GM21825 (cell line): ENCODE measurements around the gene RPH3AL.
"Not testable (repeated sequence)": the region's sequence is repeated elsewhere in the genome, so short reads cannot be mapped to it uniquely, and the experiment has no call there.

Experiments
- ATAC-seq: cut with Tn5 transposase; IDR thresholded peaks from one replicate; pipeline ENCODE4 v1.9.1; 2021; ENCODE audit warnings: mild to moderate bottlenecking, moderate library complexity; ENCODE audit not compliant: unreplicated experiment

RPH3AL gene

GRCh38 chr17:183021-183420 lies 169.6 kb downstream of the RPH3AL start:
- ATAC-seq, result no peak

DNA sequence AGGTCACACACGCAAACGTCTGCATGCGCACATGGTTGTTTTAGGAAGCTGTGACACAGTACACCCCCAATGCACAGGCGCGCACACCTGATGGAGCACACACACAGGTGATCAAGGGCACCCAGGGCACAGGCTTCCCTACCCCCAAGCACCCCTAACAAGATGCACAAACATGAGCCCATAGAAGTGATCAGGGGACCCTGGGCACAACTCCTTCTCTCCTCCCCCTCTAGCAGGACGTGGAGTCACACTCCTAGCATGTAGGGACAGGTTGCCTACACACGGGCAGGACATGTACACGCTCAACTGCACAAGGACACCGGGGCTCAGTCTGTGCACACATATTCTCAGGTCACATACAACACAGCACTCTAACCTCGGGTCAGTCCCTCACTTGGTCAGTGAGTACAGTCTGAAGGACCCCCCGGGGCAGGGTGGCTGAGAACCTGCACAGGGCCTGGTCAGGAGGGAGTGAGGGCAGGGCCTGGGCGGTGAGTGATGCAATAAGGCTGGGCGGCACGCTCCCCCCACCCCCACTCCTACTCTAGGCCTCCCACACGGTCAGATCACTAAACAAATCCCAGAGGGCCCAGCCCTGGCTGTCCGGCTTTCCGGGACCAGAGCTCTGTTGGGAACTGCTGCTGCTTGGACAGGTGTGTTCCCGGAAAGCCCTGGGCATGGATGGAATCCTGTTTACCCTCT lies 170.4 kb downstream of the RPH3AL start:
- no peak for ATAC-seq

DNA sequence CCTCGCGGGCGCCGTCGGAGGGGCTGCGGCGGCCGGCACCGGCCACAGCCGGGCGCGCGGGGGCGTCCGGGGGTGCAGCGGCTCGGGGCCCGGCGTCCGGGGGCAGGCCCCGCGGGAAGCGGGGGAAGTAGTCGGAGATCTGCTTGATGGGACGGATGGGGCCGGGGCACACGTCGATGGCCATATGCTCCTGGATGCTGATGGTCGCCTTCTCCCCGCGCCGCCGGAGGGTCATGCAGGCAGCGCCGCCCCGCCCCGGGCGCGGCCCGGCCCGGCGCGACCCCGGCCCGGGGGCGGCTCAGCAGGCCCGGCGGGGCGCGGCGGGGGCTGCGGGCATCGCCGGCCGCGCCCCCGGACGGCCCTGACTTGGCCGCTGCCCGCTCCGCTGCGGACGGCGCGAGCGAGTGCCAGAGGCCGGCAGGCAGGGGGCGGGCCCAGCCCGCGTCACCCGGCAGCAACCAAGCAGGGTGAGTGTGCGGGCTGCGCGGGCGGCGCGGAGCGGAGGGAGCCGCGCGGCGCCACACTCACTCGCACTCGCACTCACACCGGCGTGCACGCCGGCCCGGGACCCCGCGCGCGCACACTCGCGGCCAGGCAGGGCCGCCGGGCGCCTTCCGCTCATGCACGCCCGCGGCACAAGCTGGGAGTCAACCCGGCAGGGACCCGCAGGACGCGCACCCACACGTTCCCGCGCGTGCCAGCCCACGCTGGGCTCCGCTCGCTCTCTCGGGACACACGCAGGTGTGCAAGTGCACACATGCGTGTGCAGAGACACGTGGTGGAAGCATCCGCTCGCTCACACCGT lies 171.2 kb downstream of the RPH3AL start, which contains the start of gene DOC2B:
Gene DOC2B, minus strand, starts transcription at position 406 of the 805 bp plus-strand sequence. Its CDS starts 171 bp downstream, at position 235.
- no peak for ATAC-seq

- ATAC-seq, result no peak
Measured at GRCh38 chr17:180381-181244, 172.0 kb downstream of the RPH3AL start.

DNA sequence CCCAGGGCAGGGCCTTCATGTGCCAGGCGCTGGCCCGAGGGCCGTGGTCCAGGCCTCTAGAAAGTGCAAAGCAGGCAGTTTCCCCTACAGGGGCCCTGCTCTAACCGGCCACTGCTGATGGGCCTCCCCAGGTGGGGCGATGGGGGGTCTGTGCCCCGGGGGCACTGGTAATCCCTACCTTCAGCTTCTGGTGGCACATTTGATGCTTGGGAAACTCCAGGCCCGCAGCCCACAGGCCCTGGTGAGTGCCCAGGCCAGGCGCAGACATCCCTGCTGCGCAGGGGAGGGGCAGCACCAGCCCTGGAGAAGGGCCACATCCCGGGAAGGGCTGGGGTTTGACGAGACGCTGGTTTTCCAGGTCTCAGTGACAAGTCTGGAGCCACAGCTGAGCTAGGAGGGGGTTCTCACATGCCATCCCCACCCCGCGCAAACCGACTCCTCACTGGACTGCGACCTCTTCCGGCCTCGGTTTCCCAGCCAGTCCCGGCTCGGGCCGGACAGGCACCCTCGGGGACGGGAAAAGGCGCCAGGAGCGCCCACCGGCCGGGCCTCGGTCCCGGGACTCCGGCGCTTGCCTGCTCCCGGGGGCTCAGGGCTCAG lies 172.7 kb downstream of the RPH3AL start:
- no peak for ATAC-seq

GRCh38 chr17:179066-179432 lies 173.6 kb downstream of the RPH3AL start:
- ATAC-seq, result no peak

GRCh38 chr17:178292-179065 lies 174.1 kb downstream of the RPH3AL start:
- no peak for ATAC-seq

GRCh38 chr17:177762-178161 lies 174.8 kb downstream of the RPH3AL start:
- no peak for ATAC-seq

GRCh38 chr17:177155-177554 lies 175.5 kb downstream of the RPH3AL start:
- ATAC-seq, result no peak

DNA sequence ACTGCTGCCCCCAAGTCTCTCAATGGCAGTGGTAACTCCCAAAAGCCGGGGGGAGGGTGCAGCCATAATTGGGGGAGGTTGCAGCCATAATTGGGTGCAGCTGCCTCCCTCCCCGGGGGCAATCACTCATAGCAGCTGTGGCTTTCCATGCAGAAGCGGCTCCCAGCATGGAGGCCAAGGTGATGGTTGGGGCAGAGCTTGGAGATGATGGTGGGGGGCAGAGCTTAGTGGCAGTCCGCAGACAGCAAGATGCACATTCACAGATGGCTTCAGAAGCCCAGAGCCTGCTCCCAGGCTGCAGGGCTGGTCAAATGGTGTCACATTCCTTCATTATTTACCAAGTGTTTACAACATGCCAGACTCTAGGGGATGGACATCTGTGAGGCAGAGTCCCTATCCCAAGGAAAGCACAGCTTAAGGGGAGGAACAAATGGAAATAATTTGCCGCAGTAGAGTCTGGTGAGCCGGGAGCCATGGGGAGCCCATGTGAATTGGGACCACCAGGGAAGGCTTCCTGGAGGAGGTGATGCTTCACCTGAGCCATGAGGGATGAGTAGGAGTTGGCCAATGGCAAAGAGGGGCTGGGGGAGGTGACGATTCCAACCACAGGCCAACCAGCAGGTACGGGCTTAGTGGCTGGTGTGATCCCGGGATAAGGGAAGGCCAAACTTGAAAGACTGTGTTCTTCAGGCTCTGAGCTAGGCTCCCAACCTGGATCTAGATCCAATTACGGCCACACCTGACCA lies 179.3 kb downstream of the RPH3AL start:
- no peak for ATAC-seq

- no peak for ATAC-seq
Measured at GRCh38 chr17:172401-172800, 180.2 kb downstream of the RPH3AL start.

GRCh38 chr17:171871-172270 lies 180.7 kb downstream of the RPH3AL start:
- ATAC-seq, result no peak

- ATAC-seq, result no peak
Measured at GRCh38 chr17:170130-170670, 182.4 kb downstream of the RPH3AL start.

DNA sequence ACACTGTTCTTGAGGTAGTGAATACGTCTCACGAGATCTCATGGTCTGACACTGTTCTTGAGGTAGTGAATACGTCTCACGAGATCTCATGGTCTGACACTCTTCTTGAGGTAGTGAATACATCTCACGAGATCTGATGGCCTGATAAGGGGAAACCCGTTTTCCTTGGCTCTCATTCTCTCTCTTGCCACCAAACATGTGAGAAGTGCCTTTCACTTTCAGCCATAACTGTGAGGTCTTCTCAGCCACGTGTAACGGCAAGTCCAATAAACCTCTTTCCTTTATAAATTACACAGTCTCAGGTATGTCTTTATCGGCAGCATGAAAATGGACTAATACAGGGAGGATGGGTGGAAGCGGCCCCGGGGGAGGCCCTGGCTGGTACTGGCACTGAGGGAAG lies 184.0 kb downstream of the RPH3AL start:
- ATAC-seq, result not testable (repeated sequence)

DNA sequence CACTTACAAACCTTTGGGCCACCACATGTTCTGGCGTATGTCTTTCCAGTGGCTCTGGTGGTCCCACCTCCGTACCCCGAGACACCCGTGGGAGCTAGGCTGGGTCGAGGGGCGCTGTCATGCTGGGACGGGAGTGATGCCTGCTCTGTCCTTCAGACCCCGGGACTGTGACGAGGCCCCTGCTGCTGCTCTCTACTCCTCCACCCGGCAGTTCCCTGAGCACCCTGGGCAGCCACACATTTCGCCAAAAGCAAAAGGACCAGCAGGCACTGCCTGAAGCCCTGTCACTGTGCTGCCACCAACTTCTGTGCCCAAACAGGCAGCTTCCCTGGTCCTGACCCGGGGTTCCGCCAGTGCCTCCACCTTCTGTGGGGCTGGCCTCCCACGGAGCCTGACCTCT lies 186.7 kb downstream of the RPH3AL start:
- ATAC-seq, result no peak

- no peak for ATAC-seq
Measured at GRCh38 chr17:164303-165235, 188.0 kb downstream of the RPH3AL start.

DNA sequence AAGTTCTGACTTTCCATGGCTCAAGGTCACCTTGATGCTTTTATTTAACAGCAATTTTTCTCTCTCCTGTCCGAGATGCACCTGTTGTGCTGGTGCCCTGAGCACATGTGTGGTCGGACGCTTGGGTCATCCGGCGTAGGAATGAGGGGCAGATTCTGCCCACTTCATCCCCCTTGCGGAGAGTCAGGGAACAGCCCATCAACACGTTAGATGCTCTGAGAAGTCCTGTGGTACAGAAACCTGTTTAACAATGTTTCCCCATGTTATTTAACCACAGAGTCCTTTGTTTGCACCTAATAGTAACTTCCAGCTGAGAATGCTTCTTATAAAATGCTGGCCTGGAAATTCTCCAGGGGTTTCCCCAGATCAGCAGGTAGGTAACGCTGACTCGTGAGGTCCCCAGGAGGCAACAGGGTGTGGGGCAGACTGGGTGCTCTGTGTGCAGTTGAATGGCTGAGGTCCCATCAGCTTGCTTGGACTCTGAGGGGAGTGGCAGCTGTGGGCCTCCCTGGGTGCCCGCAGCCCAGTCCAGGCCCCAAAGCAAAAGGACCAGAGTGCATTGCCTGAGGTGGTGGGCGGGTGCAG lies 189.0 kb downstream of the RPH3AL start:
- no peak for ATAC-seq

- ATAC-seq, result no peak
Measured at GRCh38 chr17:162689-163088, 189.9 kb downstream of the RPH3AL start.
